PFSK-1 (cell line): ENCODE data around the gene NACC2.

ENCODE experiments used
- FOXP2 ChIP-seq: optimal IDR thresholded peaks from 2 replicates; pipeline ENCODE3; 2011; ENCODE audit warnings: borderline replicate concordance, control low read depth, inconsistent platforms; ENCODE audit not compliant: insufficient read depth; ENCODE audit errors: extremely low read length, extremely low read depth
- POLR2AphosphoS5 ChIP-seq: IDR thresholded peaks from 2 replicates; pipeline ENCODE4 v1.6.1; 2012; ENCODE audit warnings: low read depth, mild to moderate bottlenecking, control low read depth, low read length, moderate library complexity
- SIN3A ChIP-seq: IDR thresholded peaks from 2 replicates; pipeline ENCODE4 v1.6.1; 2012; ENCODE audit warnings: mild to moderate bottlenecking, low read length, moderate library complexity, borderline replicate concordance; ENCODE audit not compliant: insufficient read depth
- TAF1 ChIP-seq: IDR thresholded peaks from 2 replicates; pipeline ENCODE4 v1.6.1; 2012; ENCODE audit warnings: low read length, control low read depth, borderline replicate concordance; ENCODE audit not compliant: insufficient read depth
- TF ChIP-seq, protein P1 (sequence below), 2 experiments: IDR thresholded peaks; 2 replicates each; pipeline versions ENCODE4 v1.6.1 to v1.8.0; 2011 to 2012; ENCODE audit warnings: low read depth in 2 of 2, low read length in 2 of 2, control low read depth in 1 of 2, inconsistent platforms in 1 of 2, mild to moderate bottlenecking in 1 of 2, moderate library complexity in 1 of 2; ENCODE audit not compliant: insufficient read depth in 1 of 2

NACC2 gene

DNA sequence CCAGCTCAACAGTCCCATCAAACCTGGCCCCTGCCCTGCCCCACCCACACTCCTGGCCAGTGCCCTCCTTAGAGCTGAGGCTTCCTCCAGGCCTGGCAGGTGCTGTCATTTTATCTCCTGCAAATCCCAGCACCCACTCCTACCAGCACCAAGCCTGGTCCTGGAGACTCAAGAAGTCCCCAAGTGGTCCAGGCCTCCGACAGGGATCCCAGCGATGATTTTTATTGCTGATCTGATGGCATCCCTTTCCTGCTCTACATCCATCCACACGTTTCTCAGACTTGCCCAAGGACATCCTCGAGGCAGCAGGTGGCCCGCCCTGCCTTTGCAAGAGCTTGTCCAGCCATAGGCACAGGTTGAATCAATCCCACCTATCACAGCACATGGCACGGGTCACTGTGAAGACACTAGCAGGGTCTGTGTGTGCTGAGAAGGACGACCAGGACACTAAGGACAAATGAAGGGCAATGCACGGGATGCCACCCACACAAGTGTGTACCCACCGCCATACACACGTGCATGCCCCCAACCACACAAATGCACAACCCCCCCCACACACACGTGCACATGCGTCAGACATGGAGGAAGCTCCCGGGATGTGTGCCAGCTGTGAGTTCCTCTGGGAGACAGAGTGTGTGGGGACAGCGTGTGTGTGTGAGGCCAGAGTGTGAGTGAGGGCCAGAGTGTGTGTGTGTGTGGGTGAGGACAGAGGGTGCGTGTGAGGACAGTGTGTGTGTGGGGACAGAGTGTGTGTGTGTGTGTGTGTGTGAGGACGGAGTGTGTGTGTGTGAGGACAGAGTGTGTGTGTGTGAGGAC is 71.5 kb downstream of the NACC2 start:
- TF ChIP-seq POLR2AphosphoS5 (no peak), SIN3A (no peak), TAF1 (no peak), FOXP2 (peak; percentile 27)
- TF ChIP-seq, protein P1, sequence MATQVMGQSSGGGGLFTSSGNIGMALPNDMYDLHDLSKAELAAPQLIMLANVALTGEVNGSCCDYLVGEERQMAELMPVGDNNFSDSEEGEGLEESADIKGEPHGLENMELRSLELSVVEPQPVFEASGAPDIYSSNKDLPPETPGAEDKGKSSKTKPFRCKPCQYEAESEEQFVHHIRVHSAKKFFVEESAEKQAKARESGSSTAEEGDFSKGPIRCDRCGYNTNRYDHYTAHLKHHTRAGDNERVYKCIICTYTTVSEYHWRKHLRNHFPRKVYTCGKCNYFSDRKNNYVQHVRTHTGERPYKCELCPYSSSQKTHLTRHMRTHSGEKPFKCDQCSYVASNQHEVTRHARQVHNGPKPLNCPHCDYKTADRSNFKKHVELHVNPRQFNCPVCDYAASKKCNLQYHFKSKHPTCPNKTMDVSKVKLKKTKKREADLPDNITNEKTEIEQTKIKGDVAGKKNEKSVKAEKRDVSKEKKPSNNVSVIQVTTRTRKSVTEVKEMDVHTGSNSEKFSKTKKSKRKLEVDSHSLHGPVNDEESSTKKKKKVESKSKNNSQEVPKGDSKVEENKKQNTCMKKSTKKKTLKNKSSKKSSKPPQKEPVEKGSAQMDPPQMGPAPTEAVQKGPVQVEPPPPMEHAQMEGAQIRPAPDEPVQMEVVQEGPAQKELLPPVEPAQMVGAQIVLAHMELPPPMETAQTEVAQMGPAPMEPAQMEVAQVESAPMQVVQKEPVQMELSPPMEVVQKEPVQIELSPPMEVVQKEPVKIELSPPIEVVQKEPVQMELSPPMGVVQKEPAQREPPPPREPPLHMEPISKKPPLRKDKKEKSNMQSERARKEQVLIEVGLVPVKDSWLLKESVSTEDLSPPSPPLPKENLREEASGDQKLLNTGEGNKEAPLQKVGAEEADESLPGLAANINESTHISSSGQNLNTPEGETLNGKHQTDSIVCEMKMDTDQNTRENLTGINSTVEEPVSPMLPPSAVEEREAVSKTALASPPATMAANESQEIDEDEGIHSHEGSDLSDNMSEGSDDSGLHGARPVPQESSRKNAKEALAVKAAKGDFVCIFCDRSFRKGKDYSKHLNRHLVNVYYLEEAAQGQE (IDR thresholded peaks at IDR 0.05; ENCODE audit: insufficient read depth in 1 of 2, low read depth in 2 of 2, low read length in 2 of 2) = no peak

DNA sequence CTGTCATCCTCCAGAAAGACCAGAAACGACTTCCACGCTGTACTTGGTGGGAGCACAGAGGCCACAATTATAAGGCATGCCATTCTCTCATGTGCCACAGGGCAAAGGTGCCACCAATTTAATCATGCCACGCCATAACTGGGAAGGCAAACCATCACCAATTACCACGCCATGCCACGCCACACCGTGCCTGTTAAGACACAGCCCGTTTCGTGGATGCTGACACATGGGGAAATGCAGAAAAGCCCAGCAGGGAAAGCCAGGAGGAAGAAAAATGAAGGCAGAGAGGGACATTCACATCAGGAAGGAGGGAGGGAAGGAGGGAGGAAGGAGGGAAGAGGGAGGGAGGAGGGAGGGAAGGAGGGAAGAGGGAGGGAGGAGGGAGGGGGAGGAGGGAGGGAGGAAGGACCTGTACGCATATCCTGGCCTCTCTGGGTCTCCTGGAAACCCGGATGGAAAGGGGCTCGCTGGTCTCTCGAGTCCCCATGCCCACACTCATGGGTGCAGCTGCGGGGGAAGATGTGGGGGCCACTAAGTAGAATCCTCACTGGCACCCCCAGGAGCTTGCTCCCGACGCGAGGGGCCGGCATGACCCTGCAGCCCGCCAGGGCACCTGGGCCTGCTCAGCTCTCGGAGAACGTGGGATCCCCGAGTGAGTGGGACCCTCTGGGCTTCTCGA is 72.2 kb downstream of the NACC2 start:
- TF ChIP-seq, protein P1 (IDR thresholded peaks at IDR 0.05; ENCODE audit: insufficient read depth in 1 of 2, low read depth in 2 of 2, low read length in 2 of 2) = no peak
- TF ChIP-seq POLR2AphosphoS5 = no peak
- TF ChIP-seq FOXP2 = no peak
- no peak for TF ChIP-seq SIN3A
- no peak for TF ChIP-seq TAF1

DNA sequence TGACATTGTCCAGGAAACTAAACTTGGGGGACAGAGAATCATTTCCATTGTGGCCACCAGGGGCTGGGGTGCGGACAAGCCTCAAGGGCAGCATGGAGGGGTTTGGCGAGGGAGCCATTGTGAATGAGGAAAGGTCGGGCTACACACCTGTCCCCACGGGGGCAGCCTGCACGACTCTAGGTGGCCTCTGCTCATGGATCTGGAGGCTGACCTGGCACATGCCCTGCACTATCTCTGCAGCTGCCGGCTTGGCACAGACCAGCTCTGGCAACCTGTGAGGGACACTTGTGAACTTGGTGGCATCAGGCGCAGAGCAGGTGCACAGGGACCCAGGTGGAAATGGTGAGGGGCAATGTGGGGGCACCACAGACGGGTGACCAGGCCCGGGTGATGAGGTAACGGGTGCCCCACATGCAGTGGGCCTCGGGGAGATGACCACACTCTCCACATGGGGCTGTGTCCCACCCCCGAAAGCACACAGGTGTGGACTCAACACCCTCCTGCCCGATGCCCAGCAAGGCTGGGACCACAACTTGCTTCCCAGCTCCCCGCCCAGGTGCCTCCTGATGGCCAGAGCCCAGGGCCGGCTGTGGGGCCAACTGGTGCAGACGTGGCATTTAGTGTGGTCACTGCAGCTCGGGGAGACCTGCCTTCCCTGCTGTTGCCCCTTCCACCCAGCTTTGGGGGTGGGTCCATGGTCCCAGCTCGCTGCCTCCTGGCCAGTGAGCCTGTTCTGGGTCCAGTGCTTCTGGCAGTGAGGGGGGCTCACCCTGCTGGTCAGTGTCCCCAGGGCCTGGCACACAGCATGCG is 73.0 kb downstream of the NACC2 start:
- TF ChIP-seq SIN3A = no peak
- TF ChIP-seq TAF1 = no peak
- no peak for TF ChIP-seq POLR2AphosphoS5
- TF ChIP-seq, protein P1 (IDR thresholded peaks at IDR 0.05; ENCODE audit: insufficient read depth in 1 of 2, low read depth in 2 of 2, low read length in 2 of 2) = no peak
- TF ChIP-seq FOXP2 = no peak

GRCh38 chr9:136021171-136021871 is 73.8 kb downstream of the NACC2 start:
- TF ChIP-seq POLR2AphosphoS5 = no peak
- TF ChIP-seq FOXP2 = no peak
- TF ChIP-seq TAF1 = no peak
- TF ChIP-seq SIN3A = no peak
- TF ChIP-seq, protein P1 (IDR thresholded peaks at IDR 0.05; ENCODE audit: insufficient read depth in 1 of 2, low read depth in 2 of 2, low read length in 2 of 2) = no peak
